Cardiac muscle cell (in vitro differentiated cells and primary cell): ENCODE measurements around the gene HS6ST3. TPM values are rescaled to one million over a fixed set of nuclear protein-coding genes. Genes with fewer than 3 reads are reported as not detected.
A peak's percentile ranks its signal among the peaks of the same experiment; 100 is the strongest.

Source experiments
- DNase-seq, 2 donors: peaks; one replicate each; pipeline versions ENCODE4 v3.0.0 to v3.0.0-alpha.2; 2010 to 2017; ENCODE audit warnings: low read depth in 1 of 2, low spot score in 1 of 2
- H3K27ac ChIP-seq: fragments of 200-600 bp; sonication (generic); 2 replicates; pipeline ENCODE4 v1.5.1; 2016
- H3K27me3 ChIP-seq: fragments of 200-600 bp; sonication (generic); 2 replicates; pipeline ENCODE4 v1.6.0; 2016; ENCODE audit warnings: control low read depth
- H3K36me3 ChIP-seq: fragments of 200-600 bp; sonication (generic); 2 replicates; pipeline ENCODE4 v1.5.1; 2016; ENCODE audit warnings: control low read depth
- H3K4me1 ChIP-seq: fragments of 200-600 bp; sonication (generic); 2 replicates; pipeline ENCODE4 v1.8.1; 2017; ENCODE audit warnings: low read depth, mild to moderate bottlenecking, mixed run types
- H3K4me3 ChIP-seq: fragments of 200-600 bp; sonication (generic); 2 replicates; pipeline ENCODE4 v1.5.1; 2016; ENCODE audit warnings: mild to moderate bottlenecking
- H3K9me3 ChIP-seq: fragments of 200-600 bp; sonication (generic); 2 replicates; pipeline ENCODE4 v1.5.1; 2017; ENCODE audit warnings: low read depth, mild to moderate bottlenecking, control low read depth
- CTCF ChIP-seq: IDR thresholded peaks from 2 replicates; pipeline ENCODE4 v1.5.1; 2012; ENCODE audit warnings: low read depth, mild to moderate bottlenecking, low read length
- polyA plus RNA-seq: library from polyadenylated mRNA; unstranded; fragments of >200 nt; fragmentation: Nextera tagmentation; extraction: Ambion mirVana; gene quantifications from 2 replicates; pipeline ENCODE4 v1.2.1, GENCODE V29; 2016
- total RNA-seq: library from RNA; depleted of rRNA; stranded (reverse); fragments of >200 nt; gene quantifications from 2 replicates; pipeline ENCODE4 v1.2.3, GENCODE V29; 2016

HS6ST3 gene
- total and polyA plus RNA-seq, 2 experiments from 2014 or later: 0.38 to 0.39 TPM

- no peaks in the 10 kb centered on the region for H3K9me3 ChIP-seq
- H3K27me3 ChIP-seq: no peaks in the 10 kb centered on the region
- DNase-seq: peak in 1 of 2 donors; percentile 4
- TF ChIP-seq CTCF: no peak
- no peaks in the 10 kb centered on the region for H3K36me3 ChIP-seq
- H3K4me1 ChIP-seq: no peaks in the 10 kb centered on the region
- H3K4me3 ChIP-seq: no peak overlapping the region
- H3K27ac ChIP-seq: no peak overlapping the region
Measured at GRCh38 chr13:96821381-96821780, 731.5 kb downstream of the HS6ST3 start.

GRCh38 chr13:96821971-96822370 lies 732.1 kb downstream of the HS6ST3 start:
- no peaks in the 10 kb centered on the region for H3K4me1 ChIP-seq
- TF ChIP-seq CTCF: no peak

GRCh38 chr13:96822895-96823294 lies 733.0 kb downstream of the HS6ST3 start:
- no peak overlapping the region for H3K27ac ChIP-seq
- no peaks in the 10 kb centered on the region for H3K36me3 ChIP-seq
- no peaks in the 10 kb centered on the region for H3K27me3 ChIP-seq
- H3K4me3 ChIP-seq: no peak overlapping the region
- DNase-seq: peak; percentile 7 to 42
- H3K4me1 ChIP-seq: no peaks in the 10 kb centered on the region
- TF ChIP-seq CTCF: peak; percentile 15
- no peaks in the 10 kb centered on the region for H3K9me3 ChIP-seq

More at GRCh38 chr13:96821971-96822370, 732.1 kb downstream of the HS6ST3 start:
- H3K36me3 ChIP-seq: no peaks in the 10 kb centered on the region
- H3K4me3 ChIP-seq: no peak overlapping the region
- H3K27ac ChIP-seq: no peak overlapping the region
- no peaks in the 10 kb centered on the region for H3K27me3 ChIP-seq
- DNase-seq: no peak
- no peaks in the 10 kb centered on the region for H3K9me3 ChIP-seq

GRCh38 chr13:96824140-96824539 lies 734.2 kb downstream of the HS6ST3 start:
- Histone ChIP-seq H3K36me3 (no peaks in the 10 kb centered on the region), H3K27me3 (no peaks in the 10 kb centered on the region), H3K9me3 (no peaks in the 10 kb centered on the region), H3K27ac (no peak overlapping the region), H3K4me3 (no peak overlapping the region), H3K4me1 (no peaks in the 10 kb centered on the region)
- no peak for DNase-seq
- TF ChIP-seq CTCF: no peak

GRCh38 chr13:96825653-96826052 lies 735.7 kb downstream of the HS6ST3 start:
- no peak for TF ChIP-seq CTCF
- no peaks in the 10 kb centered on the region for H3K36me3 ChIP-seq
- no peaks in the 10 kb centered on the region for H3K9me3 ChIP-seq
- no peak overlapping the region for H3K27ac ChIP-seq
- DNase-seq: no peak
- H3K4me1 ChIP-seq: no peaks in the 10 kb centered on the region
- H3K27me3 ChIP-seq: no peaks in the 10 kb centered on the region
- H3K4me3 ChIP-seq: no peak overlapping the region

- no peak for DNase-seq
- H3K4me1 ChIP-seq: no peaks in the 10 kb centered on the region
- no peaks in the 10 kb centered on the region for H3K36me3 ChIP-seq
- no peak overlapping the region for H3K27ac ChIP-seq
- no peak for TF ChIP-seq CTCF
- no peaks in the 10 kb centered on the region for H3K9me3 ChIP-seq
- no peaks in the 10 kb centered on the region for H3K27me3 ChIP-seq
- no peak overlapping the region for H3K4me3 ChIP-seq
Measured at GRCh38 chr13:96834626-96835025, 744.7 kb downstream of the HS6ST3 start.
